Astrocyte of the cerebellum (primary cell): Measurements from ENCODE around the gene RSRC1.

Source experiments
- DNase-seq: peaks from one replicate; pipeline ENCODE4 v3.0.0-alpha.2; 2011; ENCODE audit warnings: low read depth
- H3K4me3 ChIP-seq: 2 replicates; pipeline ENCODE4 v1.5.1; 2011; ENCODE audit warnings: mild to moderate bottlenecking, low read depth, low read length, moderate library complexity
- in situ Hi-C: cut with HindIII; loops from 2 replicates; pipeline ENCODE4 v1.10.0; 2017; ENCODE audit warnings: low sequenced_read_pairs
- TF ChIP-seq, protein P1 (sequence below): IDR thresholded peaks from 2 replicates; pipeline ENCODE4 v1.5.1; 2012; ENCODE audit warnings: low read length, low read depth, moderate library complexity, mild to moderate bottlenecking; ENCODE audit errors: missing control alignments

The RSRC1 gene

DNA sequence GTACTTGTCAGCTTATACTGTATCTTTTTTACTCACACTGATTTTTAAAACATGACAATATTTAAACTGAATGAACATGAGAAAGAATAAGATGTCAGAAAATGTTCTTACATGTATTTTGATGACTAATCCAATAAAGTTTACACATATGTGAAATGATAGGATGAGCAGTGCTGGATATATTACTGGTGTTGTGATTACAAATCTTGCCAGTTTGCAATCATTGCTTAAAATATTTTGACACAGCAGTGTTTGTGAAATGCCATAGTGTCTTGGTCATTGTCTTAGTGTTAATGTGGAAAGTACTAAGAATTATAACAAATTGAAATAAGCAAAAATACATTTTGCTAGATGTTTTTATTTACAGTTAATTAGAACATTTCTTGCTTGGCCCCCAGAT is 342.4 kb downstream of the RSRC1 start:
- DNase-seq = no peak
- H3K4me3 ChIP-seq = no peak overlapping the region
- in situ Hi-C loops = no loop called here
- TF ChIP-seq, protein P1, sequence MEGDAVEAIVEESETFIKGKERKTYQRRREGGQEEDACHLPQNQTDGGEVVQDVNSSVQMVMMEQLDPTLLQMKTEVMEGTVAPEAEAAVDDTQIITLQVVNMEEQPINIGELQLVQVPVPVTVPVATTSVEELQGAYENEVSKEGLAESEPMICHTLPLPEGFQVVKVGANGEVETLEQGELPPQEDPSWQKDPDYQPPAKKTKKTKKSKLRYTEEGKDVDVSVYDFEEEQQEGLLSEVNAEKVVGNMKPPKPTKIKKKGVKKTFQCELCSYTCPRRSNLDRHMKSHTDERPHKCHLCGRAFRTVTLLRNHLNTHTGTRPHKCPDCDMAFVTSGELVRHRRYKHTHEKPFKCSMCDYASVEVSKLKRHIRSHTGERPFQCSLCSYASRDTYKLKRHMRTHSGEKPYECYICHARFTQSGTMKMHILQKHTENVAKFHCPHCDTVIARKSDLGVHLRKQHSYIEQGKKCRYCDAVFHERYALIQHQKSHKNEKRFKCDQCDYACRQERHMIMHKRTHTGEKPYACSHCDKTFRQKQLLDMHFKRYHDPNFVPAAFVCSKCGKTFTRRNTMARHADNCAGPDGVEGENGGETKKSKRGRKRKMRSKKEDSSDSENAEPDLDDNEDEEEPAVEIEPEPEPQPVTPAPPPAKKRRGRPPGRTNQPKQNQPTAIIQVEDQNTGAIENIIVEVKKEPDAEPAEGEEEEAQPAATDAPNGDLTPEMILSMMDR = no peak

DNA sequence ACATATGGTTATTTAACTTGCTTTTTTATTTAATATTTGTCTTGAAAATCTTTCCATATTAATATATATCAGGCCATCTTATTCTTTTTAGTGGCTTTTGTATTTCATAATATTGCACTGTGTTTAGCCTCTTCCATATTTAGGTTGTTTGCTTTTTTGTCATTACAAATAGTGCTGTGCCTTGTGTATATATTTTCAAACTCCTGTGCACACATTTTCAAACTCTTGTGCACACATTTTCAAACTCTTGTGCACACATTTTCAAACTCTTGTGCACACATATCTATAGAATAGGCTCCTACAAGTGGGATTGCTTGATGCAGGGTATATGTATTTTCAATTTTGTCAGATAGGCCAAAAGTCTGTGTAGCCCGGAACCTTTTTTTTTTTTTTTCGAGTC is 343.1 kb downstream of the RSRC1 start:
- in situ Hi-C loops = no loop called here
- TF ChIP-seq, protein P1 = no peak
- DNase-seq = no peak
- H3K4me3 ChIP-seq = no peak overlapping the region

DNA sequence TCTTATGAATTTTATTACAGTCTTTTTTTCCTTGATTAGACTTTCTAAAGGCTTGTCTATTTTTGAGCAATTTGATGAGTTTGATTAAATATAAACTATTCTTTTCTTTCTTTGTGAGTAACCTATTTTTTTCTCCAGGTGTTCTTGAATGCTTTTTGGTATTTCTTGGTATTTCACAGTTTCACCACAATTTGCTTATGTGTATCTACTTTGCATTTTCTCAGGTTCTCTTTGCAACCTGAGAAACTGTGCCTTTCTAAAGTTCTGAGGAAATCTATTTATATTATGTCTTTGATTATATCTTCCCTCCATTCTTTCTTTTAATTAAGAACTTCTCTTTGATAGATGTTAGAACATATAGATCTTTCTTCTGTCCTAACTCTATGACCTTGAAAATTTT is 344.0 kb downstream of the RSRC1 start:
- TF ChIP-seq, protein P1 = no peak
- in situ Hi-C loops = no loop called here
- H3K4me3 ChIP-seq = no peak overlapping the region
- no peak for DNase-seq

DNA sequence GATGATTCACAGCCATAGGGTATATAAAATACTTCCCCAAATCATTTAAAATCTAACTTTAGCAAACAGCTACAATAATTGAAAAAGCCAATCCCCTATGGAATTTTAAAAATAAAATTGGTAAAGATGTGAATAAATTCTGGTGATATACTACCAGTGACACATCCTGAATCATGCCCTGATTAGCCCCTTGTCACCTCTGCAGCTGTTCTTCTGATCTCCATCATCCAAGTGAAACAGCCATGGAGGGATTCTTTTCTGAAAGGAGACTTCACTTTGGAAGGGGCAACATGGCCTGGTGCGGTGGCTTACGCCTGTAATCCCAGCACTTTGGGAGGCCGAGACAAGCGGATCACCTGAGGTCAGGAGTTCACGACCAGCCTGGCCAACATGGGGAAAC is 345.5 kb downstream of the RSRC1 start:
- DNase-seq = no peak
- TF ChIP-seq, protein P1 = no peak
- H3K4me3 ChIP-seq = no peak overlapping the region
- in situ Hi-C loops = no loop called here

DNA sequence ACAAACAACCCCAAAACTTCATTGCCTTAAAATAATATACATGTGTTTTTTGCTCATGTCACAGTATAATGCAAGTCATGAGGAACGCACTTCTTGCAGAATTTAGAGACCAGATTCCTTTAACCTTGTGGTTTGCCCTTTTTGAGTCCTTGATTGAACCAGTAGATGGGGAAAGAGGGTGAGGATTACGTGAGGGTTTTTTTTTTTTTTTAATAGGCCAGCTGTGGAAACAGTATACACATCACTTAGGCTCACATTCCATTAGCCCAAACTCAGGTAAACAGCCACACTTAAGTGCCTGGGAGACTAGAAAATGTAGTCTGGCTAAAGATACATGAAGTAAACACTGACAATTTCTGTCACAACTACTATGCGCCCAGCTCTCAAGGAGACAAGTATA is 346.2 kb downstream of the RSRC1 start:
- in situ Hi-C loops = no loop called here
- TF ChIP-seq, protein P1 = no peak

DNA sequence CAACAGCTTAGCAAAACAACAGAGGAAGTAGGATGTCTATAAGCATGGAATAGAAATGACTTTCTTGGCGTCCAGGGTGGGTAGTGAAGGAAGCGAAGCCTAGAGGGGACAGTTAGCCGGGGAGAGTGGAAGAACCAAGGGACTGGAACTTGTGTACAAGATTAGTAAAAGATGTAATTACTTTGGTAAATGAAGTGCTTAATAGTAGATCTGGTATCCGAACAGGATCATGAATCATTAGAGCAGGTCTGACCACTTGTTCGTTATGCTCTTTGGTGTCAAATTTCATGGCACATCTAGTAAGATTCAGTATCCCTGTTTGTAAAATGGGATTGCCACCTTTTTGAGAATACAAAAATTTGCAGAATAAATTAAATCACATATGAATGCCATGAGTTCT is 348.6 kb downstream of the RSRC1 start:
- TF ChIP-seq, protein P1 = no peak

More for the DNA sequence above, 346.2 kb downstream of the RSRC1 start:
- no peak overlapping the region for H3K4me3 ChIP-seq
- DNase-seq = no peak

DNA sequence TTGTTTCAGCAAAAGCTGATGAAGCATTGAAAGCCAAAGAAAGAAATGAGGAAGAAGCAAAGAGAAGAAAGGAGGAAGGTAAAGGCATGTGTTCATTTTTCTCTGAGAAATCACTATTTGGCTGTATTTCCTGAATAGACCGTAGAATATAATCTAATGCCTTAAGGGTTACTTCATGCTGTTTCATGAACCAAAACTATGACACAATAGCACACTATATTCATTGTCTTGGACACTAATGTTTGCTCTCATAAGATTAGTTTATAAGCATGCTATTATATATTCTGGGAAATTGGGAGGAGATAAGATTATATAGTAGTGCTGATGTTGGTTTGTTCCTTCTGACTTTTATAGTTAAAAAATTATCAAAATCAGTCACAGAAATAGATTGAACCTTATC is 351.0 kb downstream of the RSRC1 start:
- no peak for DNase-seq
- no peak overlapping the region for H3K4me3 ChIP-seq
- TF ChIP-seq, protein P1 = no peak
- in situ Hi-C loops = no loop called here

More for the DNA sequence above, 348.6 kb downstream of the RSRC1 start:
- no peak overlapping the region for H3K4me3 ChIP-seq
- no peak for DNase-seq
- in situ Hi-C loops = no loop called here
